DOHH2 (cell line): ENCODE measurements around the gene LRMDA.

Experiments
- H3F3A ChIP-seq: fragments of 200-600 bp; sonication (generic), shearing (Covaris generic); 2 replicates; pipeline ENCODE4 v1.6.0; 2016; ENCODE audit warnings: antibody characterized with exemption, mild to moderate bottlenecking; ENCODE audit not compliant: control insufficient read depth, insufficient read depth
- H3K27ac ChIP-seq: fragments of 200-600 bp; sonication (generic); 2 replicates; pipeline ENCODE4 v1.5.1; 2014; ENCODE audit warnings: low read depth, mild to moderate bottlenecking, low read length, moderate library complexity
- H3K27me3 ChIP-seq: fragments of 200-600 bp; sonication (generic); 2 replicates; pipeline ENCODE4 v1.6.1; 2014; ENCODE audit warnings: mild to moderate bottlenecking, low read length, mixed read lengths; ENCODE audit not compliant: control insufficient read depth
- H3K36me3 ChIP-seq: fragments of 200-600 bp; sonication (generic); 2 replicates; pipeline ENCODE4 v1.6.1; 2014; ENCODE audit warnings: mild to moderate bottlenecking, low read length, moderate library complexity, mixed read lengths; ENCODE audit not compliant: control insufficient read depth
- H3K4me1 ChIP-seq: fragments of 200-600 bp; sonication (generic); 2 replicates; pipeline ENCODE4 v1.6.1; 2014; ENCODE audit warnings: mild to moderate bottlenecking, low read length, mixed read lengths; ENCODE audit not compliant: control insufficient read depth
- H3K4me2 ChIP-seq: fragments of 200-600 bp; sonication (generic); 2 replicates; pipeline ENCODE4 v1.6.0; 2014; ENCODE audit warnings: mild to moderate bottlenecking, low read length, moderate library complexity
- H3K4me3 ChIP-seq: fragments of 200-600 bp; sonication (generic); 2 replicates; pipeline ENCODE4 v1.5.1; 2014; ENCODE audit warnings: mild to moderate bottlenecking, low read length, mixed read lengths
- H3K79me2 ChIP-seq: fragments of 200-600 bp; sonication (generic); 2 replicates; pipeline ENCODE4 v1.6.1; 2014; ENCODE audit warnings: mild to moderate bottlenecking, low read length, mixed read lengths; ENCODE audit not compliant: control insufficient read depth
- H3K9me2 ChIP-seq: fragments of 200-600 bp; sonication (generic); replicated peaks from 2 replicates; pipeline ENCODE4 v1.6.1; 2014; ENCODE audit warnings: mild to moderate bottlenecking, low read length, mixed read lengths; ENCODE audit not compliant: control insufficient read depth
- H3K9me3 ChIP-seq: fragments of 200-600 bp; sonication (generic); 2 replicates; pipeline ENCODE4 v1.6.1; 2014; ENCODE audit warnings: antibody characterized with exemption, low read length, mixed read lengths; ENCODE audit not compliant: control insufficient read depth, insufficient read depth
- H4K20me1 ChIP-seq: fragments of 200-600 bp; sonication (generic); 2 replicates; pipeline ENCODE4 v1.6.0; 2014; ENCODE audit warnings: low read depth, mild to moderate bottlenecking, antibody characterized with exemption, low read length, moderate library complexity; ENCODE audit not compliant: control insufficient read depth, insufficient read depth
- CTCF ChIP-seq: fragments of 200-600 bp; sonication (generic); IDR thresholded peaks from one replicate; pipeline ENCODE4 v1.5.1; 2014; ENCODE audit warnings: antibody characterized with exemption, mild to moderate bottlenecking, low read depth, low read length; ENCODE audit not compliant: poor library complexity, severe bottlenecking
- EZH2phosphoT487 ChIP-seq: fragments of 200-600 bp; sonication (generic); IDR thresholded peaks from 2 replicates; pipeline ENCODE4 v1.6.1; 2017; ENCODE audit warnings: borderline replicate concordance, mild to moderate bottlenecking, antibody characterized with exemption, low read length, moderate library complexity, mixed read lengths

Gene LRMDA

DNA sequence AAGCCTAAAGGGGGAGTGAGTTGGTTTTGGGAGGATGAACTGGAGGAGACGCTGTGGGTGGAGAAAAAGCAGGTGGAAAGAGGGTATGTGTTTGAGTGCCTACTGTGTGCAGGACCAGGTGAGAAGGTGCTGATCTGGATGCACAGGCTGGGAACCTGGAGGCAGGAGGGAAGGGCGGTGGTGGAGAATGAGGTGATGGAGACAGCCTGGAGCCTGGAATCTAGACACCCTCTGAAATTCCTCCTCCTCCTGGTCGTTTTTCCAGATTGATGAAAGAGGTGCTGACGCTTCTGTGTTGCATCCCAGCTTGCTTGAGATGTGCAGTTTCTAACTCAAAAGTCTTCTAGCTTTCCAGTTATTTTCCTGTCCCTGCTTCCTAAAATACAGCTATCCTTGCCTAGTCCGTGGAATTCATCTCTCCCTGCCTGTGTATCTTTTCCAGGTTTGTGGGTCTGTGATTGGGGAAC, 67.5 kb downstream of the LRMDA start:
- H3K27ac ChIP-seq: no peak overlapping the region
- H3K4me3 ChIP-seq: no peak overlapping the region
- no peaks in the 10 kb centered on the region for H3K36me3 ChIP-seq
- no peaks in the 10 kb centered on the region for H3K9me3 ChIP-seq
- no peaks in the 10 kb centered on the region for H4K20me1 ChIP-seq
- H3K4me1 ChIP-seq: no peaks in the 10 kb centered on the region
- no peaks in the 10 kb centered on the region for H3K79me2 ChIP-seq
- H3K4me2 ChIP-seq: no peak overlapping the region
- no peaks in the 10 kb centered on the region for H3K27me3 ChIP-seq
- no peaks in the 10 kb centered on the region for H3K9me2 ChIP-seq
- TF ChIP-seq EZH2phosphoT487: no peak
- TF ChIP-seq CTCF: no peak
- H3F3A ChIP-seq: no peaks in the 10 kb centered on the region

GRCh38 chr10:75499556-75500160, 68.2 kb downstream of the LRMDA start:
- H3K9me3 ChIP-seq: no peaks in the 10 kb centered on the region
- no peaks in the 10 kb centered on the region for H3K9me2 ChIP-seq
- H4K20me1 ChIP-seq: no peaks in the 10 kb centered on the region
- no peaks in the 10 kb centered on the region for H3K79me2 ChIP-seq
- H3K4me2 ChIP-seq: no peak overlapping the region
- no peaks in the 10 kb centered on the region for H3K4me1 ChIP-seq
- H3K27ac ChIP-seq: no peak overlapping the region
- TF ChIP-seq EZH2phosphoT487: no peak
- TF ChIP-seq CTCF: no peak
- H3F3A ChIP-seq: no peaks in the 10 kb centered on the region
- no peaks in the 10 kb centered on the region for H3K27me3 ChIP-seq
- no peaks in the 10 kb centered on the region for H3K36me3 ChIP-seq
- H3K4me3 ChIP-seq: no peak overlapping the region

- Histone ChIP-seq H3K27me3 (no peaks in the 10 kb centered on the region), H3K9me3 (no peaks in the 10 kb centered on the region), H3K4me1 (no peaks in the 10 kb centered on the region), H3K36me3 (no peaks in the 10 kb centered on the region), H3K9me2 (no peaks in the 10 kb centered on the region), H4K20me1 (no peaks in the 10 kb centered on the region), H3K27ac (no peak overlapping the region), H3K4me2 (no peak overlapping the region), H3K4me3 (no peak overlapping the region), H3F3A (no peaks in the 10 kb centered on the region), H3K79me2 (no peaks in the 10 kb centered on the region)
- no peak for TF ChIP-seq CTCF
- no peak for TF ChIP-seq EZH2phosphoT487
Observed at GRCh38 chr10:75502389-75502788, 71.0 kb downstream of the LRMDA start.

- Histone ChIP-seq H3K27me3 (no peaks in the 10 kb centered on the region), H4K20me1 (no peaks in the 10 kb centered on the region), H3K9me3 (no peaks in the 10 kb centered on the region), H3K36me3 (no peaks in the 10 kb centered on the region), H3K27ac (no peak overlapping the region), H3K9me2 (no peaks in the 10 kb centered on the region), H3F3A (no peaks in the 10 kb centered on the region), H3K4me3 (no peak overlapping the region), H3K79me2 (no peaks in the 10 kb centered on the region), H3K4me2 (no peak overlapping the region), H3K4me1 (no peaks in the 10 kb centered on the region)
- TF ChIP-seq EZH2phosphoT487: no peak
- no peak for TF ChIP-seq CTCF
Observed at GRCh38 chr10:75502838-75503237, 71.4 kb downstream of the LRMDA start.
